Thyroid gland (tissue), 4 donors: Measurements from ENCODE around the gene PHIP. TPM values are rescaled to one million over a fixed set of nuclear protein-coding genes. Genes with fewer than 3 reads are reported as not detected.

Experiments
- DNase-seq, 2 donors: peaks; one replicate each; pipeline ENCODE4 v3.0.0-alpha.2; 2019
- H3K27ac ChIP-seq, 3 donors: fragments of 200-600 bp; sonication (generic); 1 replicate in 2 of 3; 2 replicates in 1 of 3; pipeline ENCODE4 v1.5.1; 2016 to 2019; ENCODE audit warnings: mild to moderate bottlenecking in 1 of 3, moderate library complexity in 1 of 3
- H3K27me3 ChIP-seq: fragments of 200-600 bp; sonication (generic); one replicate; pipeline ENCODE4 v1.5.1; 2019
- H3K36me3 ChIP-seq, 2 donors: fragments of 200-600 bp; sonication (generic); one replicate each; pipeline ENCODE4 v1.5.1; 2016 to 2019
- H3K4me1 ChIP-seq, 2 donors: fragments of 200-600 bp; sonication (generic); one replicate each; pipeline ENCODE4 v1.5.1; 2017 to 2019
- H3K4me3 ChIP-seq, 3 donors: fragments of 200-600 bp; sonication (generic); replicated peaks in 1 of 3; 1 replicate in 2 of 3; 2 replicates in 1 of 3; pipeline ENCODE4 v1.5.1; 2016; ENCODE audit warnings: mild to moderate bottlenecking in 1 of 3
- H3K9me3 ChIP-seq: fragments of 200-600 bp; sonication (generic); one replicate; pipeline ENCODE4 v1.5.1; 2017
- POLR2A ChIP-seq, 2 donors: fragments of 450-650 bp; IDR thresholded peaks; one replicate each; pipeline ENCODE4 v1.6.1; 2017; ENCODE audit warnings: antibody characterized with exemption in 2 of 2, mild to moderate bottlenecking in 2 of 2, moderate library complexity in 1 of 2
- WGBS, 2 donors: methylation state at CpG; one replicate each; pipeline ENCODE4 v1.1.5; 2017; 5-methylcytosine and 5-hydroxymethylcytosine counted together
- intact Hi-C: fragments of 100-400 bp; cut with DNase I; formaldehyde crosslinking; loops from one replicate; pipeline ENCODE4 v1.15.1; 2023
- total RNA-seq, 4 donors: library from RNA; depleted of rRNA; stranded (reverse); fragments of >200 nt; gene quantifications; one replicate each; pipeline ENCODE4 v1.2.3, GENCODE V29; 2016
- TF ChIP-seq, protein P1 (sequence below), 6 experiments: fragments of 200-600 bp in 3 of 6; fragments of 450-650 bp in 3 of 6; sonication (generic) in 3 of 6; IDR thresholded peaks; one replicate each; pipeline ENCODE4 v1.5.1; 2016 to 2019; ENCODE audit warnings: antibody characterized with exemption in 6 of 6, mild to moderate bottlenecking in 2 of 6, inconsistent platforms in 1 of 6, moderate library complexity in 1 of 6

Gene PHIP
- total RNA-seq, 4 donors from 2014 or later = 28.0 to 45.9 (median 35.4) TPM

DNA sequence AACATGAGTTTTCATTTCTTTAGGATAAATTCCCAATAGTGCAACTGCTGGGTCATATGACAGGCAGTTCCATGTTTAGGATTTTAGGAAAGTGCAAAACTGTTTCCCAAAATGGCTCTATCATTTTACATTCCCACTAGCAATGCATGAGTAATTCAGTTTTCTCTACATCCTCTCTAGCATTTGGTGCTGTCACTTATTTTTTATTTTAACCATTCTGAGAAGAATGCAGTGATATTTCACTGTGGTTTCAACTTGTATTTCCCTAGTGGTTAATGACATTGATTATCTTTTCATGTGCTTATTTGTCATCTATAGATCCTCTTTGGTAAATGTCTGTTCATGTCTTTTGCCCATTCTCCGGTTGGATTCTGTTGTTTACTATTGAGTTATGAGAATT lies 82.7 kb downstream of the PHIP start:
- Histone ChIP-seq H3K9me3 (no peaks in the 10 kb centered on the region), H3K36me3 (peaks cover 32 to 36% of the 10 kb centered on the region in 2 donors), H3K27ac (no peak overlapping the region), H3K27me3 (no peaks in the 10 kb centered on the region), H3K4me1 (peaks cover 0 to 2% of the 10 kb centered on the region in 2 donors), H3K4me3 (no peak overlapping the region)
- no peak for DNase-seq
- intact Hi-C loops = no loop called here
- TF ChIP-seq, protein P1, sequence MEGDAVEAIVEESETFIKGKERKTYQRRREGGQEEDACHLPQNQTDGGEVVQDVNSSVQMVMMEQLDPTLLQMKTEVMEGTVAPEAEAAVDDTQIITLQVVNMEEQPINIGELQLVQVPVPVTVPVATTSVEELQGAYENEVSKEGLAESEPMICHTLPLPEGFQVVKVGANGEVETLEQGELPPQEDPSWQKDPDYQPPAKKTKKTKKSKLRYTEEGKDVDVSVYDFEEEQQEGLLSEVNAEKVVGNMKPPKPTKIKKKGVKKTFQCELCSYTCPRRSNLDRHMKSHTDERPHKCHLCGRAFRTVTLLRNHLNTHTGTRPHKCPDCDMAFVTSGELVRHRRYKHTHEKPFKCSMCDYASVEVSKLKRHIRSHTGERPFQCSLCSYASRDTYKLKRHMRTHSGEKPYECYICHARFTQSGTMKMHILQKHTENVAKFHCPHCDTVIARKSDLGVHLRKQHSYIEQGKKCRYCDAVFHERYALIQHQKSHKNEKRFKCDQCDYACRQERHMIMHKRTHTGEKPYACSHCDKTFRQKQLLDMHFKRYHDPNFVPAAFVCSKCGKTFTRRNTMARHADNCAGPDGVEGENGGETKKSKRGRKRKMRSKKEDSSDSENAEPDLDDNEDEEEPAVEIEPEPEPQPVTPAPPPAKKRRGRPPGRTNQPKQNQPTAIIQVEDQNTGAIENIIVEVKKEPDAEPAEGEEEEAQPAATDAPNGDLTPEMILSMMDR (IDR thresholded peaks at IDR 0.05) = no peak
- TF ChIP-seq POLR2A (IDR thresholded peaks at IDR 0.05) = no peak
- WGBS, 2 donors = 98 to 100% methylated on average over 1 of the region's 1 CpG

DNA sequence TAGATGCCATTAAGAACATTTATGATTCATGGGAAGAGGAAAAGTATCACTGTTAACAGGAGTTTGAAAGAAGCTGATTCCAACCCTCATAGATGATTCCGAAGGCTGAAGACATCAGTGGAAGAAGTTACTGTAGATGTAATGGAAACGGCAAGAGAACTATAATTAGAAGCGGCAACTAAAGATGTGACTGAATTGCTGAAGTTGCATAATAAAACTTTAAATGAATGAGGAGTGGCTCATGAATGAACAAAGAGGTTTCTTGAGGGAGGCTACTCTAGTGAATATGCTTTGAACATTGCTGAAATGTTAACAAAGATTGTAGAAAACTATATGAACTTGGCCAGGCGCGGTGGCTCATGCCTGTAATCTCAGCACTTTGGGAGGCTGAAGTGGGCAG lies 84.1 kb downstream of the PHIP start:
- H3K27ac ChIP-seq = no peak overlapping the region
- 95 to 99% methylated on average over 5 of the region's 5 CpGs for WGBS, 2 donors
- DNase-seq = no peak
- H3K27me3 ChIP-seq = no peaks in the 10 kb centered on the region
- H3K36me3 ChIP-seq = peaks cover 35 to 36% of the 10 kb centered on the region in 2 donors
- TF ChIP-seq, protein P1 (IDR thresholded peaks at IDR 0.05) = no peak
- TF ChIP-seq POLR2A (IDR thresholded peaks at IDR 0.05) = no peak
- H3K4me1 ChIP-seq = peaks cover 0 to 2% of the 10 kb centered on the region in 2 donors
- intact Hi-C loops = no loop called here
- H3K9me3 ChIP-seq = no peaks in the 10 kb centered on the region
- no peak overlapping the region for H3K4me3 ChIP-seq

DNA sequence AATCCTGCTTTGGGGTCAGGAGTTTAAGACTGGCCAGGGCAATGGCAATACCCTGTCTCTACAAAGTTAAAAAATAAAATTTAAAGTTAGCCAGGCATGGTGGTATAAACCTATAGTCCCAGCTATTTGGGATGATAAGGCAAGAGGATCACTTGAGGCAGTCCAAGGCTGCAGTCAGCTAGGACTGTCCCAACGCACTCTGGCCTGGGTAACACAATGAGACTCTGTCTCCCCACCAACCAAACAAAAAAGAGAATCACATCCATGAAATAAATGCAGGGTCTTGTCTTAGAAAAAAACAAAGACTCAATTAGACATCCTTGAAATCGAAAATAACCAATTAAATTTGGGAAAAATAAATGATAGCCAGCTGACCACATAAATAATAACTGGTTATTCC lies 88.9 kb downstream of the PHIP start:
- Histone ChIP-seq H3K4me3 (no peak overlapping the region), H3K4me1 (peaks cover 0 to 2% of the 10 kb centered on the region in 2 donors), H3K36me3 (peaks cover 22 to 24% of the 10 kb centered on the region in 2 donors), H3K27ac (no peak overlapping the region), H3K27me3 (no peaks in the 10 kb centered on the region), H3K9me3 (no peaks in the 10 kb centered on the region)
- WGBS, 2 donors = 91 to 93% methylated on average over 2 of the region's 2 CpGs
- TF ChIP-seq, protein P1 (IDR thresholded peaks at IDR 0.05) = no peak
- no peak for TF ChIP-seq POLR2A (IDR thresholded peaks at IDR 0.05)
- no peak for DNase-seq
- intact Hi-C loops = no loop called here

DNA sequence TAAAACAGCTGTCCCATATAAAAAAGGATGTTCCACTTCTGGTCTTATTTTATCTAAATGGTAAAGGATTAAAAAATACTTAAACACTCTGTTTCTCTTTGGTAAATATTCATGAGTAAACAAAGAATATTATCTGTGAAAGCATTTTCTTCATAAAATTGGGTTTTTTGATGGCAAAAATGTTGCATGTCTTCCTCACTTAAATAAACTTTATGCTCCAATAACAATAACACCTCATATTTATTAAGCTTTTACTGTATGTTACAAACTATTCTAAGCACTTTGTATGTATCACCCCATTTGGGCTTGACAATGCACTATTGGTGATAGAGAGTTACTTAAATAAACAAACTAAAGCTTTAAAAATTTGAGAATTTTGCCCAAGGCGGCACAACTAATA lies 91.9 kb downstream of the PHIP start:
- Histone ChIP-seq H3K36me3 (peaks cover 11 to 25% of the 10 kb centered on the region in 2 donors), H3K9me3 (no peaks in the 10 kb centered on the region), H3K27me3 (no peaks in the 10 kb centered on the region), H3K27ac (no peak overlapping the region), H3K4me1 (no peaks in the 10 kb centered on the region), H3K4me3 (no peak overlapping the region)
- DNase-seq = no peak
- WGBS, 2 donors = 94 to 100% methylated on average over 1 of the region's 1 CpG
- intact Hi-C loops = no loop called here
- TF ChIP-seq, protein P1 (IDR thresholded peaks at IDR 0.05) = no peak
- no peak for TF ChIP-seq POLR2A (IDR thresholded peaks at IDR 0.05)

DNA sequence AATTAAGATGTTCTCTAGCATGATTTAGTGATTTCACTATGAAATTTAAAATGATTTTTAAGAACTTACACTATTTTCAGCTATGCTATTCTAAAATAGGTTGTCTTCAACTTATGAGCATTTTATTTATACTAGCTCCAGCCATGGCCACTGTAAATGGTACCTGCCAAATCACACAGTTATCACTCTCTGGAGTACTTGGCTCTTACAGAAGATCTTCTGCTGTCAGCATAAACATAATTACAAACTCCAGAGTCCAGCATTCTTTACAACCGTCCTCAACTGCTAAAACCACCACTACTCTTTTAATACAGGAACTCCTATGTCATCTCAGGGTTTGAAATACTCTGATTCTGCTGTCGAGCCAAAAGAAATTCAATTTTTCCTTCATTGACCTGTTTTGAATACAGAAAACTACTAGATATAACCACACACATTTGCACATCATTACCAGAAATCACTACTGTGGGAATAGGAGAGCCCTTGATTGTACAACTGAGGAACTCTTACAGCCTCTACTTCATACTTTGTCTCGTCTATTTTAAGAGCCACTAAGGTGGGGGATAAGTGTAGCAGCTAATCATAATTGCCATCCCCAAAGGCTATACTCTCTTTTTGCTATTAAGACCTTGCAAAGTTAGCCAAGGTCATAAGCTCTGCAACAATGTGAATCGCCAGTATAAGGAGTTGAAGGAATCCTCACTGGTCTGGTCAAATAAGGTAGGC lies 93.7 kb downstream of the PHIP start:
- H3K36me3 ChIP-seq = peaks cover 11 to 19% of the 10 kb centered on the region in 2 donors
- WGBS, 2 donors = 84 to 94% methylated on average over 4 of the region's 4 CpGs

More for the DNA sequence above, 93.7 kb downstream of the PHIP start:
- H3K27ac ChIP-seq = no peak overlapping the region
- TF ChIP-seq POLR2A (IDR thresholded peaks at IDR 0.05) = no peak
- TF ChIP-seq, protein P1 (IDR thresholded peaks at IDR 0.05) = no peak
- no peaks in the 10 kb centered on the region for H3K9me3 ChIP-seq
- no peaks in the 10 kb centered on the region for H3K27me3 ChIP-seq
- intact Hi-C loops = no loop called here
- DNase-seq = no peak
- H3K4me3 ChIP-seq = no peak overlapping the region
- no peaks in the 10 kb centered on the region for H3K4me1 ChIP-seq
